ENCODE data around the gene FHL3.

Gene FHL3

DNA sequence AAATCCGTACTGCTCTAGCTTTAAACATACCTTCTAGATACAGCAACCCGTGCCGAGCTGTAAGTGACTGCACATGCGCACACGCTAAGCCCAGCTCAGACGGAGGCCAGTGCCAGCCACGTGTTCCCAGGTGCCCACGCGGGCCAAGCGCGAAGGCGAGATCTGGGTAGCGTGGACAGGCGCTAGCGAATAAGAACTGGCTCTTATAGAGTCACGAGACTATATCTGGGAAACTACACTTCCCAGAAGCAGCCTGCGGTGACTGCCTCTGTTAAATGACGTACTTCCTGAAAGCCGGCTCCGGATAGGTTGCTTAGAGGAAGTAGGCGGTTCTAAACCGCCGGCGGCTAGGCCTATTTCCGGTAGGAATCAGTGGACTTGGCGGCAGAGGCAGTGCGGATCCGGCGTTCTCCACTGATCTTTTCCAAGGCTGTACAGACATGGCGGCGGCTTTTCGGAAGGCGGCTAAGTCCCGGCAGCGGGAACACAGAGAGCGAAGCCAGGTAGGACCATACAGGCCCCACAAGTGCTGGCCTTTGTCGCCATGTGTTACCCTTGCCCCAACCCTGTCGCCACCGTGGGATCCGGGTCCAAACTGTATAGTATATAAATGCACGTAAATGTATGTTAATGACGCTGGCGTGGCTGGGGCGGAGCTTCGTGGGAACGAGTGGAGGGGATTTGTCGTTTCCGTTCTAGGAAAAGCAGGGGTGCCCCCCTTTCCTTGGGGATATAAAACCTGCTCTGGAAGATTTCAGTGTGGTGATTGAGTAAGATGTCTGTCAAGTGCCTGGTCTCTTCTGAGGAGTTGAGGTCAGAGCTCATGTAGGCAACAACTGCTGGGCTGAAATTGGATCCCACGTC, 7.3 kb upstream of the FHL3 start, which contains the start of gene UTP11:
Gene UTP11, plus strand, starts transcription at position 372 of the 864 bp plus-strand sequence. Its CDS starts 69 bp downstream, at position 441.
- peak; percentile 97 for DNase-seq (ENCODE audit: low read depth)

DNA sequence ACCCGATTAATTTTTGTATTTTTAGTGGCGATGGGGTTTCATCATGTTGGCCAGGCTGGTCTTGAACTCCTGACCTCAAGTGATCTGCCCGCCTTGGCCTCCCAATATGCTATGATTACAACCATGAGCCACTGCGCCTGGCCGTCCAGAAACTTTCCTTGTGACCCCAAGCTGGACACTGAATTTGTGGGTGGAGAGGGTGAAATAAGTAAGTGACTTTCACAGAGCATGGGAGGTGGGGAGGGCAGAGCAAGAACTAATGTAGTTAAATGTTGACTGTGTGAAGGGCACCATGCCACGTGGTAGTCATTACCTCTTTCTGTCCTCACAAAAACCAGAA, 4.5 kb upstream of the FHL3 start:
- no peak for DNase-seq (ENCODE audit: low read depth)

DNA sequence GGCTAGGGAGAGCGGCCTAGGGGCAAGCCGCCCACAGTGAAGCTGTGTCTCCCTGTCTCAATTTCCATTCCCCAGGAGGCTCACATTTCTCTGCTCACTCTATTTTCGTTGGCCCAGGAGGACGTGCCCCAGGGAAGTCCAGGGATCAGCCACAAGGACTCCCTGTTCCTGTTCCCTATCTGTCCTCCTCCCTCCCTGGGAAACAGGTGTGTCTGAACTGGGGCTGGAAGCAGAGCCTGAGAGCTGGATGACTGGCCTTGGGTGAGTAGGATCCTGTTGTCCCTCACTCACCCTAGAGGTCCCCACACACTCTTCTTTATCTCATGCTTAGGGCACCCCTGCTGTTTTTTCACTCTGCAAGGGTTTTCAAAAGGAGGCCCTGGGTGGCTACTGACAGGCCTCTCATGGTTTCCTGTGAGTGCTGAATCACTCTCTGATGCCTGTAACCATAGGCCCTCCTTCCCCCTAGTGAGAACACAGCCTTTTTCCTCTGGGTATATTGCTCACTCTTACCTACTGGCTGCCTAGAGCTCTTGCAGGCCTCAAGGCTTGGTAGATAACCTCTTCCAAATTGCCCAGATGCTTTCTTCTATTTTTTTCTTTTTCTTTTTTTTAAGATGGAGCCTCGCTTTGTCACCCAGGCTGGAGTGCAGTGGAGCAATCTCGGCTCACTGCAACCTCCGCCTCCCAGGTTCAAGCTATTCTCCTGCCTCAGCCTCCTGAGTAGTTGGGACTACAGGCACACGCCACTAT, 4.0 kb upstream of the FHL3 start:
- no peak for DNase-seq (ENCODE audit: low read depth)

DNA sequence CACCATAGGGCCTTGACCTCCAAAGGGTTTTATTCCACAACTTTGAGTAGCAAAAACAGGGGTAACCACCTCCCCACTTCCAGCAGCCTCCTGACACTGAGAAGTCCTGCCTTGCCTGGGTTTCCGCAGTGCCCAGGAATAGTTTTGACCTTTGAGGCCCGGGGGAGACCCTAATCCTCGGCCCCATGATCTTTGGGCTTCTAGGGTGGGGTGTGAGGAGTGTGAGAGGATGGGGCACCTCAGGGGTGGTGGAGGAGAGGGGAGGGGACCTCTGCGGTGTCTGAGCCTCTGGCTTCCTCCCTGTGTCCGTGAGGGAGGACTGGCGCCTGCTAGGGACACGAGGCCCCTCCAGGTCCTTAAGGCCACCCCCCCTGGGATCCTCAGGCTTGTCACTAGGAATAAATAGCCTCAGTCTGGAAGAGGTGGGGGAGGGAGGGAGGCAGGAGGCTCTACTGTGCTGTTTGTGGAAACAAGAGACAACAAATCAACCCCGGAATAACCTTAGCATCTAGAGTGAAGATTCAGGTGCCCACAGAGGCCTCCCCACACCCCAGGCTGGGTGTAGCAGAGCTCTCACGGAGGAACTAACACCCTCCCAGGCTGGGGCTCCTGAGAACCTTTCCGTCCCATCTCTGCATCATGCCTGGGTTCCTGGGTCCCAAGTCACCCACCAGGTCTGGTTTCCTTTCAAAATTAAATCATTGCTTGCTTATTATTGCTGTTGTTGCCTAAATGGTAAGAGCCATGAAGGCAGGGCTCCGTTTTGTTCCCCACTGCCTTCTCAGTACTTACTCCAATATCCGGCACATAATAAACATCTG, 904 bp upstream of the FHL3 start:
- no peak for DNase-seq (ENCODE audit: low read depth)

DNA sequence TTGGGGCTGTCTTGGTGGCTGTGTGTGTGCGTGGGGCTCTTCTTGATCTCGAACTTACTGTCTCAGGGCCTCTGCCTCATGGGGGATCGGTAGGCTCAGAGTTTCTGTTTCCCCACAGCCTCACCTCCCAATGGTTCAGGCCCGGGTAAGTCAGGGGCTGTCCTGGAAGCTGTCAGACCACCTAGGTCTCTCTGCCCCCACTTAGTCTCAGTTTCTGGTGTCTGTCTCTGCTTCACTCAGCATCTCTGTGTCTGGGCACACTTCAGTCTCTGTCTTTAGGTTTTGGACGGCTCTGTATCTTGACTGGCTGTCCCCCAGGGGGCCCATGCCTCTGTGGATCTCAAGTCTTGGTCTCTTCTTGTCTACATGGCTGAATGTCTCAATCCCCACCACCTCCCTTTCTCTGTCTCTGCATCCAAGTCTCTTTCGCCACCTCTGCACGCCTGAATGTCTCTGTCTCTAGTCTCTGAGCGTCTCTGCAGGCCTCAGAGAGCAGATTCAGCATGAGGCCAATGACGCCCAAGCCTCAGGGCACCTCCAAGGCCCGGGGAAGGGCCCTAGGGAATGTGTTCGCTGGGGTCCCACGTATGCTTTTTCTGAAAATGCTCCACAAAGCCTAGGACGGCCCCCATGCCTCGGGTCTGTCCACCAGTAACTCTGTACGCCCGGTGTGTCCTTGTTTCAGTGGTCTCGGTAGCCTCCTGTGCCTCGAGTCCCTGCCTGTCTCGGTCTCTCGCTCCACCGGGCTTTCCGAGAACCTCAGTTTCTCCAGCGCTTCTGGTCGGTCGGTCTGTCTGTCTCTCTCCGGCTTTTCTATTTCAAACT, 818 bp downstream of the FHL3 start:
- DNase-seq (ENCODE audit: low read depth), result no peak

DNA sequence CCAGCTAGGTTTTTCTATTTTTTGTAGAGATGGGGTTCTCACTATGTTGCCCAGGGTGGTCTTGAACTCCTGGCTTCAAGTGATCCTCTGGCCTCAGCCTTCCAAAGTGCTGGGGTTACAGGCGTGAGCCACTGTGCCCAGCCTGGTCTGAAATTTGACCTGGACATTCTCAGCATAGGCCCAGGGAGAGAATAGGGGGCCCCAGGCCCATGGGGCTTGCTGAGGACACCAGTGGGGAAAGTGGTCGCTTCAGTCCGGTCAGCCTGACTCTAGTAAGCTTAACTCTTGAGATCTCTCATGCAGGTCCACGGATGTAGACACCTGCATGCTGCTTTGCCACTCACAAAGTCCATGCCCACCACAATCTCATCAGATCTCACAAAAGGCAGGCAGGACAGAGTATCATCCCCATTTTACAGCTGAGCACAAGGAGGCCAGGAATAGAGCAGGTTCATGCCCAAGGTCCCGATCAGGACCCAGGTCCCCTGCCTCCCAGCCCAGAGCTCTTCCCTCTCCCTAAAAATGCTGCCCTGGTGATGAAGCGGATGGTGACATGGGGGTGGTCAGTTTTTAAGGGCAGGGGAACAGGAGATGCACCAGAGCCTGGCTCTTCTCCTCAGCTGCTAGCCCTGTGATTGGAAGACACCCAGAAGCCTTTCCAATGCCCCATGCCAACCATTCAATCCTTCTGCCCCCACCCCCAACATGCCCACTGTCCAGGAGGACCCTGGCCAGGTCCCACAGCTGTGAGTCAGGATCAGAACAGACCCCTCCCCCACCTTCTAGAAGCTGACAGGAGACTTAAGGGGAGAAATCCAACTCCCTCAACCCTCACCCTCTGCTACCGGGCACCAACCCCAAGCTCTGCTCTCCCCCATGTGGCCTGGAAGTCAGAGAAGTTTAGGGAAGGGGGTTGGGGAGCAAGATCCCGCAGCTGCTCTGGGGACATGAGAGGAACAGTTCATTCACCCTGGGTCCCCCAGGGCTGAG, 1.8 kb downstream of the FHL3 start:
- DNase-seq (ENCODE audit: low read depth), result no peak

DNA sequence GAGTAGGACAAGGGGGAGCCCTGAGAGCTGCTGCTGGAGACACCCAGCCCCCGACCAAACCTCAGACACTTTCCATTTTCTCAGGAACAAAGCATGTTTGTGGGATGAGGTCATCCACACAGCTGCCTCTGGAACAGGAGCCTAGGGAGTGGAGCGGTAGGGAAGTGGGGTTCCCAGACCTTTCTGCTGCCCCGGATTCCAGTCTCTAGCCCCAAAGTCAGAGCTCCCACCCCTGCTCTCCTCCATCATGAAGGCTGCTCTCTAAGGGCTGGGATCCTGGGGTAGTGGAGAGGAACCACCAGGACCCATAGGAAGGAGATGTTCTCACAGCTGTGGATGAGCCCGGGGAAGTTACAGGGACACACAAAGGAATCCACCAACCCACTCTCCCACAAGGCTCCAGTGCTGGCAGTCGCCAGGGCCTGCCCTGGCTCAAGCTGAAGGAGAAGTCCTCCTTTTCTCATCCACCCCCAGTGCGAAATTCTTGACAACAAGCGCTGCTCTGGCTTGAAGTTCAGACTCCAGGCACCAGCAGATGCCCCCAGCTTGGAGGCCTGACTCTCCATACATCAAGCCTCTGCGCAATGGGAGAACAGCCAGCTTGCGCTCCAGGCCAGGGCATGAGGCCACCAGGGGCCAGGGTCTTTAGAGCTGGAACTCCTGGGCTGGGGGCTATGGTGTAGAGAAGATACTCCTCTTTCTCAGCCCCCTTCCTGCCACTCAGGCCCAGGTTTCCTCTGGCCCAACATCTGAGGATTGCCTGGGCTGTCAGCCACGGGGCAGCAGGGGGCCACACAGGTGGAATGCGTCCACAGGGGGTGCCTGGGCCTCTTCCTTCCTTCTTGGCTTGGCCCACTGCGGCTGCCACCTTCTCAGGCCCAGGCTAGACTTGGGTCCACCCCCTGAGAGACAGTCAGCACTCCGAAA, 4.5 kb downstream of the FHL3 start:
- DNase-seq (ENCODE audit: low read depth), result no peak

DNA sequence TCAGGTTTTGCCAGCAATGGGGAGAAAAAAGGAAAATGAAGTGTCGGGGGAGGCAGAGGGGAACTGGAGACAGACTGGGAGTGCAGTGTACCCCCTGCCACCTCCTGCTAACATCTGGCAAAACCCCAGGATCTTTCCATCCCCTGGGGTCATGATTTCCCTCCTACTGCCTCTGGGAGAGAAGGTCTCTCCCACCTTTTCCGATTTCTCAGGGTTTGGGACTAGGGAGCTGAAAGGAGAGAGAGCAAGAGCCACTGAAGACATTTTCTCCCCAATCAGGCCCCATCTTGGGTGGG, 5.1 kb downstream of the FHL3 start:
- DNase-seq (ENCODE audit: low read depth), result no peak

DNA sequence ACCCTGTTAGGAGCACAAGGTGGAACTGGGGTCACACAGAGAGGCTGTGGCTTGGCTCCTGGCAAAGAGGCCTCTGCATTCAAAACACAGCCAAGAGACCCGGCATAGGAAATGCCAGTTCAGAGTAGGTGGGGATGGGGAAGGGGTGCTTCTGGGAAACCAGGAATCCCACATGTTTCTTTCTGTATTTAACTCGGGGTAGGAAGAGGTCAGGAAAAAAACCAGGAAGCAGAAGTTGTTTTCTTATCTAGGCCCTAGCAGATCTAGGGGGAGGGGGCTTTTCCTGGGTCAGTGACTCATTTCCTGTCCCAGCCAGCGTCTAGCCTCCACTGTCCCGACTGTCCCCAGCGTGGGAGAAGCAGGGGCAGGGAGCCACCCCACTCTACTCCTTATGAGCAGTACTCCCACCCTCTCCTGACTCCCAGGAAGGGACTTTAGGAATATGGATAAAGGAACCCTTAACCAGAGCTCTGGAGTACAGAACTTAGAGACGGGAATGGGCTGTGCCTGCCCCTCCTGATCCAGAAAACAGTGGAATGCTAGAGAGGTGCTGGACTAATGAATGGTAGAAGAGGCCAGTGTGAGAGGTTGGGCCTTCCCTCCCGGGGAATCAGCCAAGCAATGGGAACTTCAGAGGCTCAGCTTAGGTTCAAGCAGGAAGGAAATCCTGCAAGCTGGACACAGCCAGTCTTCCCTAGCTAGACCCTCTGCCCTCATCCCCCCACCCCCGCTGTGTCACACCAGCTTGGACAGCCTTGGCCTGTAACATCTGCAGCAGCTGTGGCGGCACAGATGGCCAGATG, 5.7 kb downstream of the FHL3 start:
- DNase-seq (ENCODE audit: low read depth), result no peak

DNA sequence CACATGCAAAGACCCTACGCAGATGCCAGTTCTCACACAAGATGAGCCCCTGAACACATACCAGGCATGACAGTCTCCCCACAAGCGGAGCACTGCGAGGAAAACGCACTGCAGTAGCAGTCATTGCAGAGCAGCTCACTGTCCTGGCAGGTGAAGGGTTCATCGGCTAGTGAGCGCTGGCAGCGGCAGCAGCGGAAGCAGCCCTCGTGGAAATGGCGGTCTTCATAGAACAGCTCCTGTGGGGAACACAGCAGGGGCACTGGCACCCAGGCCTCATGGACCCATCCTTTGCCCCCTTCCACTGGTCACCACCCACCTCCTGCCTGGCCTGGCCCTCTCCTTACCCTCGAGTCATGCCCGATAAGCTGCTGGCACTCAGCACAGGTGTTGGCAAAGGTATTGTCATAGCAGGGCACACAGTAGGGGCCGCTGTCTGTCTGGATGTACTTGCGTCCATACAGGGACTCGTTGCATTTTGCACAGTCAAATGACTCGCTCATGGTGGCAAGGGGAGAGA, 6.3 kb downstream of the FHL3 start:
- no peak for DNase-seq (ENCODE audit: low read depth)

DNA sequence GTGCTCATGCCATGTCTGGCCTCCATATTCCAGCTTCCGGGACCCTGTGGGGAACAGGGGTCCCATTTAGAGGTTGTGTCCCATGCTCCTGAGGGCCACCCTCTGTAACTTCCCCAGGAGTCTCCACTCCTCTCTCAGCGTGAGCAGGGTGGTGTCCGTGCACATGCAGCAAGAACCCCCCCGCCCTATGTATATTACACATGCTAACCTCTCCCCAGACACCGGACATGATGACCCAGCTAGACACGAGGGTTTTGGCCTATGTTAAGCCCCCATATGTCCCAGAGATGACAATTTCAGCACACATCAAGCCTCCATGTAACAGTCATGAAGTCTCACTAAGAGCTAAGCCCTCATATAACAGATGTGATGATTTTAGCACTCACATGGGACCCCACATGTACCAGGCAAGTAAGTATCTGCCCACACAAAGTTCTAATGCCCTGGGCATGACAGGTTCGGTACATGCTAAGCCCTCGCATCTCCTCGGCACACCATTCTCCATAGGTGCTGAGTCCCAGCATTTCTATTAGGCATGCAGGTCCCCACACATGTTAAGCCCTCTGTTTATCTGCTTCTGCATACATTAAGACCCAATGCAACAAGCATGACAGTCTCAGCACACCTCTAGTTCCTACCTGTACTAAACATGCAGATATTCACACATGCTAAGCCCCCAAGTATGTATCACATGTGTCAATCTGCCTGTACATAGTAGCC, 7.1 kb downstream of the FHL3 start:
- no peak for DNase-seq (ENCODE audit: low read depth)

DNA sequence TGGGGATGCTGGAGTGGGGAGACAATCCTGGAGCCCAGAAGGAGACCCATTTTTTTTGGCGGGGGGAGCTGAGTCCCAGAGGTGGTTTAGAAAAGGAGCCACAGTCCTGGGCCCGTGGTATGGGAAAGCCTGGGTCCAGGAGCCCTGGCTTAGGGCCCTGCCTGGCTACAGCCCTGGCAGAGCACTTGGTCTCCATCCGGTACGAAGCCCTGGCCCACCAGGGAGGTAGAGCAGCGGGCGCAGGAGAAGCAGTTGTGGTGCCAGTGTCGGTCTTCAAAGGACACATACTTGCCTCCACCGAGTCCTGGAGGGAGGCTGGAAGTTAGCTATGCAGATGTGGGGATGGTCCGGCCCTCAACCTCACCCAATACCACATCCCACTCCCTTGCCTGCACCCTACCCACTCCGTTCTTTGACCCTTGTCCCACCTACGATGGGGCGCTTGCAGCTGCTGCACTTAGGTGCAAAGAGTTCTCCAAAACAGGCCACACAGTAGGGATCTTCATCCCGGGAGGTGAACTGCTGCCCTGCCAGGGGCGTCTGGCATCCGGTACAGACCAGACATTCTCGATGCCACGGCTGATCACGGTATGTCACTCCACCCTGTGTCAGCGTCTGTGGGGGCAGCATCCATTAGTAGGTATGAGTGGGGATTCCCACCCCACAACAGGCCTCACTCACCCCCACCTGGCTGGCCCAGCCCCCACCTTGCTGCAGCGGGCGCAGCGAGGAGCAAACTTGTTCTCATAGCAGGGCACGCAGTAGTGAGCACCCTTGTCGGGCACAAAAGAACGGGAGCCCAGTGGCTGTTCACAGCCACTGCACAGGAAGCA, 7.8 kb downstream of the FHL3 start:
- no peak for DNase-seq (ENCODE audit: low read depth)

DNA sequence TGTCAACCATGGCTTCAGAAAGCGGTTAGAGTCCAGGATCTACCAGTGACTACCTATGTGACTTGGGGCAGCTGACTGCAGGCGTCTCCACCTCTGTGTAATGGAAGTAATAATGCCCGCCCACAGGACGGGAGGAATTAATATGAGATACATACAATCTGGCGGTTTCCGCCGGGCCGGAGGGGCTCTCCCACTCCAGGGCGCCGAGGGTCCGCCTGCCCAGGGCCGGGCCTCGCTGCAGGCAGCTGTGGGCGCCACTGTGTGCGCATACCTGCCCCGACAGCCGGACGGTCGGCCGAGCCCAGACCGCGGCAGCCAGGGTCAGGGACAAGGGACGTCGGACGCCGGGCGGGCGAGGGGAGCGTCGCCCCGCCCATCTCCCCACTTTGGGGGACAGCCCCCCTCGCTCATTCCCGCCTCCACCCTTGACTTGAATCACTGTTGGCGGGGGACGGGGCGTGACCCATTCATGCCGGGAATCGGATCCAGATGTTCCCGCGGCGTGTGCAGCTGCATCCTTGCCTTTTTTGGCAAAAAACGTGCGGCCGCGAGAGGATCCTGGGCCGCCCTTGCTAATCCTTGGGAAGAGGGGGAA, 9.5 kb downstream of the FHL3 start:
- peak; percentile 64 for DNase-seq (ENCODE audit: low read depth)

DNA sequence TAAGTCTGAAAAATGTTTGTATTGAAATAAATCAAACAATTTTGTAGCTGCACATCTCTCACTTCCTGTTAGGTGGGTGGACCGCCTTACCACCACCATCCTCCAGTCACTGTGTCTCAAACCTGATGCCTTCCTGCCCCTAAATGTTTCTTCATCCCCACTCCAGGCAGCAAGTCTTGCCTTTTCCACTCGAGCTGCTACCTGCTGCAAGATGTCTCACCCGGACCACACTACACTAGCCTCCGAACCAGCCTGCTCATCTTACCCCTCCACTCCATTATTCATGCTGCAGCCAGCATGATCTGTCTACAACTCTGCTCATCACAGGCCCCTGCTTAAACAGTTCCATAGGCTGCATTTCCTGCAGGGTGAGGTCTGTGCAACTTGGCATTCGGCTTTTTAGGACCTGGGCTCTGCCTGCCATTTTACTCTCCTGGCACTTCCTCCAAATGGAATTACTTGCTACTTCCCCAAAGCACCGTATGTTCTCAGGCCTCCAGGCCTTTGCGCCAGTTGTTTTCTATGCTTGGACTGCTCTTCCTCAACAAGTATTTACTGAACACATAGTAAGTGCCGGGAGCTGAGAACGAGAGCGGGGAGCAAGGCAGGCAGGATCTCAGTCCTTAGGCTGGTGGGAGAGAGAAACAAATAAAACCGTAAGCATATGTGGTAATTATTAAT, 10.3 kb downstream of the FHL3 start:
- DNase-seq (ENCODE audit: low read depth), result no peak

DNA sequence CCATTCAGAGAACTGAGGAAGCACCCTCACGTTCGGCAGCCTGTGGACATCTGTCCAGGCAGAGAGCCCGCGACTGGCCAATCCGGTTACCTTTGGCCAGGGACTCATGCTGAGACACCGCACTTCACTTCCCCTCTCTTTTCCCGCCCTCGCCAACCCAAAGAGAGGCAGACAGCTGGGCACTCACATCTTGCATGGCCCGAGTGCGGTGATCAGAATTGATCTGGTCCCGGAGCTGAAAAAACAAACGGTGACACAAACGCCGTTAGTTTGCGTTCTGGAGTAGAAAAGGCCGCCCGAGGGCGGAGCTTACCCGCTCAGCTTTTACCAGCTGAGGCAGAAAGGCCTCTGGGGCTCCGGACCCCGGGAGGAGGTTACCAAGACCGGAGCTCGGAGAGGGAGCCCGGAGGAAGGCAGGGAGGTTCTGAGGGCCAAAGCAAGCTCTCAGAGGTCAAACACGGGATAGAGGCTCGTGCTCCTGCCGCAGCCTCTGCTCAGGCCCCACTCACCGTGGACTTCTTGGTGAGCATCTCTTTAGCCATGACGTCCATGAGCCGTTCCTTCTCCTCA, 15.9 kb downstream of the FHL3 start:
- DNase-seq (ENCODE audit: low read depth), result no peak

DNA sequence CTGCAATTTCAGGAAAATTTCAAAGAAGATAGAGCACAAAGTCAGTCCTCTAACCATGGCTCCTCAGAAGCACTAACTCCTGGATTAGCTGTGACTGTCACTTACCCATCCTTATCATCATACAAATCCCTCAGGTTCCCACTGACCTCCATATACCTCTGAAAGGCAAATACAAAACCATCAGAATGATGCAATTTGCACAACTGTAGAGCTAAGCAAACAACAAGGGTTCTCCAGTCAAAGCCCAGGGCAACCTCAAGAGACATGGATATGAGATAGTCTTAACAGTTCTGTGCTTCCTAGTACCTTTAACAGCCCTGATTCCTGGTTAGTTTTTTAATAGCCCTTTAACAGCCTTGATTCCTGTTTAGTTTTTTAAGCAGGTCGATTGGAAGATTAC, 17.6 kb downstream of the FHL3 start:
- DNase-seq (ENCODE audit: low read depth), result no peak
